Thyroid gland (tissue), 4 donors: Measurements from ENCODE around the gene PDRG1. TPM values are rescaled to one million over a fixed set of nuclear protein-coding genes. Genes with fewer than 3 reads are reported as not detected.

Experiments
- DNase-seq, 2 donors: peaks; one replicate each; pipeline ENCODE4 v3.0.0-alpha.2; 2019
- H3K27ac ChIP-seq, 3 donors: fragments of 200-600 bp; sonication (generic); 1 replicate in 2 of 3; 2 replicates in 1 of 3; pipeline ENCODE4 v1.5.1; 2016 to 2019; ENCODE audit warnings: mild to moderate bottlenecking in 1 of 3, moderate library complexity in 1 of 3
- H3K27me3 ChIP-seq: fragments of 200-600 bp; sonication (generic); one replicate; pipeline ENCODE4 v1.5.1; 2019
- H3K36me3 ChIP-seq, 2 donors: fragments of 200-600 bp; sonication (generic); one replicate each; pipeline ENCODE4 v1.5.1; 2016 to 2019
- H3K4me1 ChIP-seq, 2 donors: fragments of 200-600 bp; sonication (generic); one replicate each; pipeline ENCODE4 v1.5.1; 2017 to 2019
- H3K4me3 ChIP-seq, 3 donors: fragments of 200-600 bp; sonication (generic); replicated peaks in 1 of 3; 1 replicate in 2 of 3; 2 replicates in 1 of 3; pipeline ENCODE4 v1.5.1; 2016; ENCODE audit warnings: mild to moderate bottlenecking in 1 of 3
- H3K9me3 ChIP-seq: fragments of 200-600 bp; sonication (generic); one replicate; pipeline ENCODE4 v1.5.1; 2017
- POLR2A ChIP-seq, 2 donors: fragments of 450-650 bp; IDR thresholded peaks; one replicate each; pipeline ENCODE4 v1.6.1; 2017; ENCODE audit warnings: antibody characterized with exemption in 2 of 2, mild to moderate bottlenecking in 2 of 2, moderate library complexity in 1 of 2
- WGBS, 2 donors: methylation state at CpG; one replicate each; pipeline ENCODE4 v1.1.5; 2017; 5-methylcytosine and 5-hydroxymethylcytosine counted together
- intact Hi-C: fragments of 100-400 bp; cut with DNase I; formaldehyde crosslinking; loops from one replicate; pipeline ENCODE4 v1.15.1; 2023
- small RNA-seq: library from RNA; depleted of rRNA; stranded (forward); fragments of <200 nt; gene quantifications from one replicate; pipeline ENCODE3, GENCODE V24; 2016
- total RNA-seq, 4 donors: library from RNA; depleted of rRNA; stranded (reverse); fragments of >200 nt; gene quantifications; one replicate each; pipeline ENCODE4 v1.2.3, GENCODE V29; 2016
- TF ChIP-seq, protein P1 (sequence below), 6 experiments: fragments of 200-600 bp in 3 of 6; fragments of 450-650 bp in 3 of 6; sonication (generic) in 3 of 6; IDR thresholded peaks; one replicate each; pipeline ENCODE4 v1.5.1; 2016 to 2019; ENCODE audit warnings: antibody characterized with exemption in 6 of 6, mild to moderate bottlenecking in 2 of 6, inconsistent platforms in 1 of 6, moderate library complexity in 1 of 6

The PDRG1 gene
- total RNA-seq, 4 donors from 2014 or later: 7.3 to 14.9 (median 9.2) TPM

DNA sequence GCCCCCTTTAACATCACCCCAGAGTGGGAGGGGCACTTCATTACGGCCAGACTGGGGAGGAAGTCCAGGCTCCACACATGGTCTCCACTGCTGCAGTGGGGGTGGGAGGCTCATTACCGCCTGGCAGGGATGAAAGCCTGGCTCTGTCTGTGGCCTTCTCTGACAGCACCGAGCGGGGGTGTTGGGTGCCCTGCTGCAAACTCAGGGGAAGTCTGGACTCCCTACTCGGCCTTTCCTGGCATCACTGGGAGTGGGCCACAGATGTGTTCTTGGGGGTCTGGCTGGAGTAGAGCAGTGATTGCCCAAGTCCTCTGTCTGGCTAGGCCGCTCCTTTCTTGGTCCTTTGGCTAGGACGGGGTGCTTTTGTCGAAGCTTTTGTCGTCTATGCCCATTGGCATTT, 54.3 kb downstream of the PDRG1 start:
- no peak for DNase-seq
- TF ChIP-seq, protein P1, sequence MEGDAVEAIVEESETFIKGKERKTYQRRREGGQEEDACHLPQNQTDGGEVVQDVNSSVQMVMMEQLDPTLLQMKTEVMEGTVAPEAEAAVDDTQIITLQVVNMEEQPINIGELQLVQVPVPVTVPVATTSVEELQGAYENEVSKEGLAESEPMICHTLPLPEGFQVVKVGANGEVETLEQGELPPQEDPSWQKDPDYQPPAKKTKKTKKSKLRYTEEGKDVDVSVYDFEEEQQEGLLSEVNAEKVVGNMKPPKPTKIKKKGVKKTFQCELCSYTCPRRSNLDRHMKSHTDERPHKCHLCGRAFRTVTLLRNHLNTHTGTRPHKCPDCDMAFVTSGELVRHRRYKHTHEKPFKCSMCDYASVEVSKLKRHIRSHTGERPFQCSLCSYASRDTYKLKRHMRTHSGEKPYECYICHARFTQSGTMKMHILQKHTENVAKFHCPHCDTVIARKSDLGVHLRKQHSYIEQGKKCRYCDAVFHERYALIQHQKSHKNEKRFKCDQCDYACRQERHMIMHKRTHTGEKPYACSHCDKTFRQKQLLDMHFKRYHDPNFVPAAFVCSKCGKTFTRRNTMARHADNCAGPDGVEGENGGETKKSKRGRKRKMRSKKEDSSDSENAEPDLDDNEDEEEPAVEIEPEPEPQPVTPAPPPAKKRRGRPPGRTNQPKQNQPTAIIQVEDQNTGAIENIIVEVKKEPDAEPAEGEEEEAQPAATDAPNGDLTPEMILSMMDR (IDR thresholded peaks at IDR 0.05): no peak
- no peak for TF ChIP-seq POLR2A (IDR thresholded peaks at IDR 0.05)
- intact Hi-C loops: no loop called here
- Histone ChIP-seq H3K36me3 (no peaks in the 10 kb centered on the region), H3K4me1 (no peaks in the 10 kb centered on the region), H3K4me3 (no peak overlapping the region), H3K27me3 (no peaks in the 10 kb centered on the region), H3K9me3 (no peaks in the 10 kb centered on the region), H3K27ac (no peak overlapping the region)
- WGBS, 2 donors: 77 to 80% methylated on average over 8 to 9 of the region's 9 CpGs

DNA sequence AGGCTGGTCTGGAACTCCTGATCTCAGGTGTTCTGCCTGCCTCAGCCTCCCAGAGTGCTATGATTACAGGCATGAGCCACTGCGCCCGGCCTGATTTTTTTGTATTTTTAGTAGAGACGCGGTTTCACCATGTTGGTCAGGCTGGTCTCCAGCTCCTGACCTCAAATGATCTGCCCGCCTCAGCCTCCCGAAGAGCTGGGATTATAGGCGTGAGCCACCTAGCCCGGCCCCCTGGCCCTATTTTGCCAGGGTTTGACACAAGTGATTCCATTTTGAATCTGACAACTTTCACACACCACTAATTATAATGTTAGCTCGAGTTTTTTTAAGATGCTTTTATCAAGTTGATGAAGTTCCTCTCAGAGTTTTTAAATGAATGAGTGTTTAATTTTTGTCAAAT, 55.8 kb downstream of the PDRG1 start:
- DNase-seq: no peak
- TF ChIP-seq, protein P1 (IDR thresholded peaks at IDR 0.05): no peak
- TF ChIP-seq POLR2A (IDR thresholded peaks at IDR 0.05): no peak
- WGBS, 2 donors: 95 to 96% methylated on average over 9 of the region's 9 CpGs
- Histone ChIP-seq H3K4me1 (no peaks in the 10 kb centered on the region), H3K27me3 (no peaks in the 10 kb centered on the region), H3K36me3 (no peaks in the 10 kb centered on the region), H3K27ac (no peak overlapping the region), H3K9me3 (no peaks in the 10 kb centered on the region), H3K4me3 (no peak overlapping the region)
- intact Hi-C loops: no loop called here

DNA sequence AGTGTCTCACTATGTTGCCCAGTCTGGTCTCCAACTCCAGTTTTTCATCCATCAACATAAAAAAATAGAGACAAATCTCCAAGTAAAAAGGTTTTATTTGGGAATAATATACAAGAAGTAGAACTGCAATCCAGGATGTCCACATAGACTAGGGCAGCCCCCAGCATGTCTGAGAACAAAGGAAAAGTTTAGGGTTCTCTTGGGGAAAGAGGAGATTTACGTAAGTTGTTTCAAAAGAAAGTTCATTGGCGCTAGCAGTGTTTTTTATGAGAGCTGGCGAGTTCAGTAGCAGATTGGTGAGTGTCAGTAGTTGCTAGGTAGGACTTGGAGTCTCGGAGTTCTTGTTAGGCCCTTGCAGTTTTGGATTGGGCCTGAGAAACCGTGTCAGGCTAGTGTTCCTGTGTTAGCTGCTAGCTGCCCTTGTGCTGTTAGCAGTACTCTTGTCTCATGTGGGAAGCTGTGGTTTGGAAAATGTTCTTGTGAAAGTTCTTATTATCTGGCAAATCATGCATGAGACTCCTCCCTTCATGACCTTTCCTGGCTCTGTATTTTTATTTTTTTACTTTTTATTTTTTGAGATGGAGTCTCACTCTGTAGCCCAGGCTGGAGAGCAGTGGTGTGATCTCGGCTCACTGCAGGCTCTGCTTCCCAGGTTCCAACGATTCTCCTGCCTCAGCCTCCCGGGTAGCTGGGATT, 56.7 kb downstream of the PDRG1 start:
- Histone ChIP-seq H3K4me3 (no peak overlapping the region), H3K27ac (peak overlapping the region; percentile 42 to 76 (median 71)), H3K9me3 (no peaks in the 10 kb centered on the region), H3K36me3 (no peaks in the 10 kb centered on the region), H3K27me3 (no peaks in the 10 kb centered on the region), H3K4me1 (no peaks in the 10 kb centered on the region)
- 45 to 56% methylated on average over 8 of the region's 8 CpGs for WGBS, 2 donors
- DNase-seq: peak; percentile 69 to 71
- intact Hi-C loops: no loop called here
- TF ChIP-seq, protein P1 (IDR thresholded peaks at IDR 0.05): no peak
- TF ChIP-seq POLR2A (IDR thresholded peaks at IDR 0.05): no peak

Small RNA genes within 50 kb of the gene (small RNA-seq; reads per million reads assigned to genes)
- not detected for gene RNU1-94P

Other genes with a start within 250 kb of the PDRG1 start
- 100 to 1,000 TPM; 110 to 154 (median 125) TPM for gene BCL2L1, start 229.2 kb downstream of the PDRG1 start, total RNA-seq
- gene TPX2, start 212.8 kb downstream of the PDRG1 start, total RNA-seq: 1 to 10 TPM in 2 of 4 donors, under 1 TPM in 2; 0.39 to 2.0 (median 0.82) TPM
- gene MYLK2, start 132.7 kb downstream of the PDRG1 start, total RNA-seq: under 1 TPM in 2 of 4 donors, not detected in 2; 0.22 to 0.83 TPM
- 1 to 10 TPM in 1 of 4 donors, under 1 TPM in 1, not detected in 2; 0.44 to 1.0 TPM for gene FOXS1, start 106.4 kb downstream of the PDRG1 start, total RNA-seq
- 1 to 10 TPM; 5.4 to 9.1 (median 7.0) TPM for gene DUSP15, start 81.5 kb downstream of the PDRG1 start, total RNA-seq
- 1 to 10 TPM in 3 of 4 donors, under 1 TPM in 1; 0.40 to 1.5 (median 1.2) TPM for gene TTLL9, start 81.4 kb downstream of the PDRG1 start, total RNA-seq
- gene XKR7, start 16.1 kb upstream of the PDRG1 start, total RNA-seq: under 1 TPM in 1 of 4 donors, not detected in 3; 0.10 TPM
- 10 to 100 TPM in 1 of 4 donors, 1 to 10 TPM in 3; 7.4 to 16.0 (median 9.7) TPM for gene CCM2L, start 58.4 kb upstream of the PDRG1 start, total RNA-seq
- gene HCK, start 100.2 kb upstream of the PDRG1 start, total RNA-seq: 1 to 10 TPM; 3.1 to 5.9 (median 4.8) TPM
- gene TM9SF4, start 157.7 kb upstream of the PDRG1 start, total RNA-seq: 10 to 100 TPM; 28.8 to 46.0 (median 38.0) TPM